ENCODE results near the gene CALY. TPM values are rescaled to one million over a fixed set of nuclear protein-coding genes. Genes with fewer than 3 reads are reported as not detected.
"Not testable (repeated sequence)": the region's sequence is repeated elsewhere in the genome, so short reads cannot be mapped to it uniquely, and the experiment has no call there.

Gene CALY
- not detected in 2 replicates for total RNA-seq

- DNase-seq (ENCODE audit: extremely low read depth, low read depth, low spot score): no peak
Measured at GRCh38 chr10:133336577-133337369, at the start of gene CALY. Gene CALY (minus strand): TSS chr10:133336896. CDS start chr10:133328989, 7,907 bp downstream.

- DNase-seq (ENCODE audit: extremely low read depth, low read depth, low spot score): no peak
Measured at GRCh38 chr10:133385214-133385613, 48.5 kb upstream of the CALY start.

- no peak for DNase-seq (ENCODE audit: extremely low read depth, low read depth, low spot score)
Measured at GRCh38 chr10:133384071-133384470, 47.4 kb upstream of the CALY start.

DNA sequence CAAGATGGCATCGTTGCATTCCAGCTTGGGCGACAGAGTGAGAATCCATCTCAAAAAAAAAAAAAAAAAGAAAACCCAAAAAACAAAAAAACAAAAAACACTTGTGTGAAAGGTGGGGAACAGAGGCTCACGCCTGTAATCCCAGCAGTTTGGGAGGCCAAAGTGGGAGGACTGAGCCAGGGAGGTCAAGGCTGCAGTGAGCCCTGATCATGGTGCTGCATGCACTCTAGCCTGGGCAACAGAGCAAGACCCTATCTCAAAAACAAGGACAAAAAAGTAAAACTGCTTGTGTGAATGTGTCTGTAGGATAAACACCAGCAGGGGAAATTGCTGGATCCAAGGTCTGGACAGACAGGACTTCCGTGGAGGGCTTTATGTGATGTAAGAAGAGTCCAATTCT, 46.9 kb upstream of the CALY start:
- no peak for DNase-seq (ENCODE audit: extremely low read depth, low read depth, low spot score)

GRCh38 chr10:133381036-133381435, 44.3 kb upstream of the CALY start:
- no peak for DNase-seq (ENCODE audit: extremely low read depth, low read depth, low spot score)

GRCh38 chr10:133379801-133380666, 43.3 kb upstream of the CALY start:
- no peak for DNase-seq (ENCODE audit: extremely low read depth, low read depth, low spot score)

GRCh38 chr10:133379152-133379800, 42.6 kb upstream of the CALY start, which contains the start of gene PAOX:
Gene PAOX (plus strand): TSS chr10:133379262. CDS start chr10:133379317, 55 bp downstream.
- no peak for DNase-seq (ENCODE audit: extremely low read depth, low read depth, low spot score)

DNA sequence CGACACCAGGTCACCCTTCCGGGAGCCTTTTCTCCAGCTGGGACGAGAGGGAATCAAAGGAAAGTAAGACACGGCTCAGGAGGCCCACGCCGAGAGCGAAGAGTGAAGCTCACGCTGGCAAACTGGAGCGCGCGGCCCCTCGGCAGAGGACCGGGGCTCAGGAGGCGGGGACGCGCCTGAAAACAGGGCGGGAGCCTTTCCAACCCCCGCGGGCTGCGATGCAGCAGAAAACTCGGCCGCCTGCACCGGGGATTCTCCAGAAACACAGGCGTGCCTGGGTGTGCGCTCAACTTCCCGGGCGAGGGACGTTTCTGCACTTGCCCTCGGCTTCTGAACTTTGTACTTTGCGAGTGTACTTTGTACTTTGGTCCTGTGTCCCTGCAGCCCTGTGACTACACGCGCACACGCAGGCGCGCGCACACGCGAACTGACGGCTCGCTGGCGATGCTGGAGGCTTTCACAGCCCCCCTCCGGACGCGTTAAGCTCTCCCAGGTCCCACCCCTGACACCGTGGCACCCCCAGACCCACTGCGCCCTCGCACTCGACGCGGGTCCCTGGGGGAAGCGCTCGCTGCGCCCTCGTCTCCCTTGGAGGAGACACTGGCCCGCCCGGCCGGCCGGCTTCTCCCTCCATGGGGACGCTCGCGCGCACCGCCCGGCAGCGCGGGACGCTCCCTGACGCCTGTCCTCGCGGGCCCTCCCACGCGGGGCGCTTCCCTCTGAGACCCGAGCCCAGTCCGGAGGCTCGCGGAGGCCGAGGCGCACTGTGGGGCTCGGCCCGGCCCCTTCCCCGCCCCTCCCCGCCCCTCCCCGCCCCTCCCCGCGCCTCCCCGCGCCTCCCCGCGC, 41.8 kb upstream of the CALY start:
- no peak for DNase-seq (ENCODE audit: extremely low read depth, low read depth, low spot score)

GRCh38 chr10:133377818-133378250, 41.1 kb upstream of the CALY start:
- no peak for DNase-seq (ENCODE audit: extremely low read depth, low read depth, low spot score)

DNA sequence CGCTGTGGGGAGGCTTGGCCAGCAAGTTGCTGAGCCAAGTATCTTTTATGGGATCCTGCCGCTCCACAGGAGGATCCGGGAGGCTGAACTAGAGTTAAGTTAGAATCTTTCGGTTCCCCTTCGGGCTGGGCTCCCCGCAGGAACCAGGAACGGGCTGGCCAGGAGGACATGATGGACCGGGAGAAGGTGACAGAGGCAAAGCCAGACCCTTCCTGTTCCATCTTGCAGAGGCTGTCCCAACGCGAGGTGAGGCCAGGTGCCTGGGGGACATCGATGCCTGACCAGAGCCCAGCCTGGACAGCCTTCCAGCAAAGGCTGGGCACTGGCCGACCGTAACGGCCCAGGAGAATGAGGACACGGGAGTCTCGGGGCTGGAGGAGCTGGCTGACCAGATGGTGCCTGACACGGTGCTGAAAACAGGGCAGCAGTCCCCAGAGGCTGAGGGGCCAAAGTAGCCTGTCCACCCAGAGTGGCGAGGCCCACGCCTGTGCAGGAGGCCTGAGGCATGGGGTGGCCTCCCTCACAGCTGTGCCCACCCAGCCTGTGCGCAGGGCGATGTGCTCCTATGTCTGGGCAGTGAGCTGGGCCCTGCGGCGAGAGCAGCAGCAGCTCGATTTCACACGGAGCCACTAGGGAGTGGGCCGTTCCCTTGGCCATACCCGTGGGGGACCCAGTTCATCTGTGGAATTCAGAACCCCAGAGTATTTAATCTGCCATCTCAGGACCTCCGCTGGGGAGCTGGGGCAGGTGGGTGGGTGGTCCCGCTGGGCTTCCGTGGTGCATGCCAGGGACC, 40.5 kb upstream of the CALY start:
- no peak for DNase-seq (ENCODE audit: extremely low read depth, low read depth, low spot score)

DNA sequence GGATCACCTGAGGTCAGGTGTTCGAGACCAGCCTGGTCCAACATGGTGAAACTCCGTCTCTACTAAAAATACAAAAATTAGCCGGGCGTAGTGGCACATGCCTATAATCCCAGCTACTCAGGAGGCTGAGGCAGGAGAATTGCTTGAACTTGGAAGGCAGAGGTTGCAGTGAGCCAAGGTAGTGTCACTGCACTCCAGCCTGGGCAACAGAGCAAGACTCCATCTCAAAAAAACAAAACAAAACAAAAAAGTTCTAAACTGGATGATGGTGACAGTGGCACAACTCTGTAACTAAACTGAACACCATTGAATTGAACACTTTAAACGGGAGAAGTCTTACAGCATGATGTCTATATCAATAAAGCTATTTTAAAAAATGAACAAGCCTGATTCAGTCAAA, 39.5 kb upstream of the CALY start:
- DNase-seq (ENCODE audit: extremely low read depth, low read depth, low spot score): not testable (repeated sequence)

GRCh38 chr10:133375357-133376115, 38.8 kb upstream of the CALY start:
- DNase-seq (ENCODE audit: extremely low read depth, low read depth, low spot score): no peak

DNA sequence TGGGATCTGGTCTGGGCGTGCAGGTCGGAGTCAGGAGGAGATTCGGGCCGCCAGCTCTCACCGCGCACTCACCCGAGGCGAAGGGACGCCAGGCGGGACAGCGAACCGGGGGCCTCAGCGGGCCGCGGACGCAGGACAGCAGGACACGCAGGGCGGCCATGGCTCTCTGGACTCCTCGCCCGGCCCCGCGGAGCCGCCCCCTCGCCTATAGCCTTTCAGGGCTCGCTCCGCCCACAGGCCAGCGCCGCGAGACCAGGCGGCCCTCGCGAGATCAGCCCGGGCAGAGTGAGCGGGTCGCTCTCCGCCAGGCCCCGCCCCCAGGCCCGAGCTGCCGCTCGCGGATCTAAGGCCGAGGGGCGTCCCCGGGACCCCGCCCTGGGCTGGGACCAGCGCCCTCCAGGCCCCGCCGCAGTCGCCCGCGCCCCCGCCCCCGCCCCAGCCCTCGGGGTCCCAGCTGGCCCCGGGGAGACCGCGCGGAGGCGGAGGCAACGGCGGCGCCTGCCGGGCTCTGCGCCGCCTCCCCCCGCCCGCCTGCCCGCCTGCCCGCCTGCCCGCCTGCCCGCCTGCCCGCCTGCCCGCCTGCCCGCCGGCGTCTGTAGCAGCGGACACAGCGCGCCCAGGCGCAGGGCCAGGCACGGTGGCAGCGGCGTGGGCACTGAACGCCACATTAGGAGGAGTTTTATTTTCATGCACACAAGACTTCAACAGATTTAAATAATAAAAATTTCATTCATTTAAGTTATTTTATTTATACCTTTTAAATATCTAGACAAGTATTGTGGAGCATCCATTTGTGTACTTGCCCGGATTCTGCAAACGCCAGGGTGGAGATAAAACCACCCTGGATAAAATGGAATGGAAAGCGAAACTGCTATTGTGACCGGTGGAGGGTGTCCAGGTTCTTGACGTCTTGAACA, 36.7 kb upstream of the CALY start, which contains the start of gene ECHS1:
Gene ECHS1 (minus strand): TSS at position 181 of the 917 bp plus-strand sequence. CDS start 21 bp downstream, at position 160.
- DNase-seq (ENCODE audit: extremely low read depth, low read depth, low spot score): no peak

- DNase-seq (ENCODE audit: extremely low read depth, low read depth, low spot score): no peak
Measured at GRCh38 chr10:133372507-133372906, 35.8 kb upstream of the CALY start.

DNA sequence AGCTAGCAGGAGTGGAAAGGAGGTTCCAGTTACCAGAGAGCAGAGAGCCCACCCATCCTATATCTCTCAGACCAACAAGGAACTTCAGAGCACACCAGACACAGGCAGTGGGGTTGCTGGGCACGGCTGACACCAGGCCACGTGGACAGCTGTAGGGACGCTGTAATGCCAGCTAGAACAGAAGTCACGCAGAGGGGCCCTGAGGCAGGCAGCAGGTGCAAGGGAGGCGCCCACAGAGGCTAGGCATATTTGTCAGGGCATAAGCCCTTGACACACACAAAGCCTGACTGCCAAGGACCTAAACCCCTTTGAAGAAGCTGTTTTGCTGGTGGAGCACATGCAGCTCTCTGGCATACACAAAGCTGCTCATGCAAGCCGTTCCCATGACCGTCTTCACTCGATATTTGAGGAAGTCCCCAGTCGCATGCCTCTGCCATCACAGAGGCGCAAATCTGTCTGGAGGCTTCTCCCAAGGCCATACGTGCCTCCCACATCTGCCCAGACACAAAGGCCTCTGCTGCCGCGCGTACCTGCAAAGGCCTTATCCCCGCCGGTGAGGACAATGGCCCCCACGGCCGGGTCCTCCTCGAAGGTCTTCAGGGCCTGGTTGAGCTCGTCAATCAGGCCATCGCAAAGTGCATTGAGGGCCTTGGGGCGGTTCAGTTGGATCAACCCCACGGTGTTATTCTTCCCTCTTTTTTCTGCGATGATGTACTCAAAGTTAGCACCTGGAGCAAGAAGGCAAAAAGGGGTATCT, 33.5 kb upstream of the CALY start:
- no peak for DNase-seq (ENCODE audit: extremely low read depth, low read depth, low spot score)

DNA sequence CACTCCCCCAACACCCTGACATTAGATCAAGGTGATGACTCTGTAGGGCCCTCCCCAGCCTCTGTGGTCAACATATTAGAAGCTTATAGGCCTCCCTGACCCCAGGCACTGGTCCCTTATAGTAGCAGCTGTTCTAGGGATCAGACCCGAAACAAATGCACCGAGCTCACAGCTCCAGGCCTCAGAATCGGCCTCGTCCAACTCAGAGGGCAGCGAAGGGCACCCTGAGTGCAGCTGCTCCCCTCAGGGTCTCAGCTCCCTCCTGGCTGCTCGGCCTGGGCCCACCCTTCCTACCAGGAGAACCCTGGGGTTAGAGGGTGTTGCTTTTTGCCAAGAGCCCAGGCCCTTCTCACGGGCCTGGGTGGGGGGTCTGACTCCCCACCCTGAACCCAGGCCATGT, 31.5 kb upstream of the CALY start:
- no peak for DNase-seq (ENCODE audit: extremely low read depth, low read depth, low spot score)

- DNase-seq (ENCODE audit: extremely low read depth, low read depth, low spot score): not testable (repeated sequence)
Measured at GRCh38 chr10:133367461-133367860, 30.8 kb upstream of the CALY start.

All from glomerular endothelial cell (primary cell).